Germinal center (tissue), 1 donor: Measurements from ENCODE around the gene FNBP1L.

Experiments used
- DNase-seq: peaks from one replicate; pipeline ENCODE4 v3.0.0; 2012; ENCODE audit warnings: mixed read lengths, low spot score

Gene FNBP1L

DNA sequence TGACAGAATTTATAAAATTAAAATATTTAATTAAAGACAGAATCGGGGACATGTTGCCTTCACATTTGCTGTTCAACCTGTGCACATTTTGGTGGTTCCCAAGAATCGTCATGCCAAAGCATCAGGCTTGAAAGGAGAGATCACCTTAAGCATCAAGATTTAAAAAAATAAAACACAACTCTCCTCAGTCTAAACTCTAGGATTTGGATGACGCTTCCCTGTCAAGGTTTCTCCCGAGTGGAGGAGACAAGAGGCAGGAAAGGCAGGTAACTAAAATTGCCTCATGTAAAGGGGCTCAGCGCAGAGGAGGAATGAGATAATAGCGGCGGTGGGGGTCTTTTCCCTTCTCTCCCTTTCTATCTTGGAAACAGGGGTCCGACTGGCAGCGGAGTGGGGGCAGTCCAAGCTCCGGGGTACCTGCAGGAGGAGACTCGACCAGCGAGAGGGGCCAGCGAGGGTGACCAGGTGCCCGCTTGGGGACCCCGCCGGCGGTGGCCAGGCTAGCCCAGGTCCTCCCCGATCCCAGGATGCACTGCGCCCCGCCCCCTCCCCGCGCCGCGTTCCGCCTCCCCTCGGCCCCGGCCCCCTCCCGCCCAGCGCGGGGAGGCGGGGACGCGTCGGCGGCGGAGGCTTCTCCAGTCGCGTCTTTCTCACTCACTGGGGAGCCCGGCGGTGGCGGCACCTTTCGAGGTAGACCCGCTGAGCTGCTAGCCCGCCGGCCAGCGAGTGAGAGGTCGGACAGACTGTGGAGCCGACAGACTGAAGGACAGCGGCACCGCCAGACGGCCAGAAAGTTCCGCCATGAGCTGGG, at the start of gene FNBP1L:
Gene FNBP1L (plus strand): TSS at position 638 of the 811 bp plus-strand sequence. CDS start 164 bp downstream, at position 802.
- DNase-seq = peak; percentile 63

DNA sequence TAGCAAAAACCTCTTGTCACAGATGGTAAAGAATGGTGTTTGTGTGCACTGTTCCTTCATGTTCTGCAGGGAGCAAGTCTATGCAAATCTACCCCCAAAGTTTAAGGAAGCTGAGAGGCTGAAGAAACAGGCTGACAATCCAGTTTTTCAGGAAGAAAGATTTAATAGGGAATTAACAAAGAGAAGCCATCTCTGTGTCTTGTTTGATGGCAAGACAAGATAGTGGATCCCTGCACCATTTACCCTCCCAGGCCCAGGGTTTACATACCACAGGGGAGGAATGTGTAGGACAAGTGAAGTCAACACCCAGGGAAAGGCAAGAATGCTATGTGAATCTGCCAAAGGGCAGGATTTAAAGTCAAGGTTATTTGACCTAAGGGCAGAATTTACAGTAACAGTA, 48.1 kb upstream of the FNBP1L start:
- no peak for DNase-seq

DNA sequence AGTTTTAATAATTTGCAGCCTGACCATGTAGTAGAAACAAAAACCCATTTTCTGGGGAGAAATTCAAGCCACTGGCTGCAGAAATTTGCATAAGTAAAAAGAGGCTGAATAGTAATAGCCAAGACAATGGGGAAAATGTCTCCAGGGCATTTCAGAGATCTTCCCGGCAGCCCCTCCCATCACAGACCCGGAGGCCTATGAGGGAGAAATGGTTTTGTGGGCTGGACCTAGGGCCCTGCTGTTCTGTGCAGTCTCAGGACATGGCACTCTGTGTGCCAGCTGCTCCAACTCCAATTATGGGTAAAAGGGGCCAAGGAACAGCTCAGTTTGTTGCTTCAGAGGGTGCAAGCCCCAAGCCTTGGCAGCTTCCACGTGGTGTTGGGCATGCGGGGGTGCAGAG, 39.7 kb upstream of the FNBP1L start:
- DNase-seq = no peak

DNA sequence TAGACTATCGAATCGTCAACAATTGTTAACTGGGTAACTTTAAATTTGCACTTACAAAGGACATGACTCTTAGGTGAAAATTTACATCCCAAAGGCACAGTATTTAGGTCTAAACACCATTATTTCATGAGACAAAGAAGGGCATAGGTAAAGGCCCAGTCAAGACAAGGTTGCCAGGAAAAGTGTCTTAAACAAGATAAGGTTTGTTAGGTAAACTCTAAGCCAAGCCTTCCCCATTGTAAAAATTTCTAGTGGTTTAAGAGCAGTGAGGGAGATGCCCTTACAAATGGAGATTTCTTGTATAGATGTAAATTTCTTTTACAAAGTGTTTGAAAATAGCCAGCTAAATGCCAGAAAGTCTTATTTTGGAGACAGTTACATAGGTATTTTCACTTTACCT, 36.9 kb upstream of the FNBP1L start:
- DNase-seq = no peak

DNA sequence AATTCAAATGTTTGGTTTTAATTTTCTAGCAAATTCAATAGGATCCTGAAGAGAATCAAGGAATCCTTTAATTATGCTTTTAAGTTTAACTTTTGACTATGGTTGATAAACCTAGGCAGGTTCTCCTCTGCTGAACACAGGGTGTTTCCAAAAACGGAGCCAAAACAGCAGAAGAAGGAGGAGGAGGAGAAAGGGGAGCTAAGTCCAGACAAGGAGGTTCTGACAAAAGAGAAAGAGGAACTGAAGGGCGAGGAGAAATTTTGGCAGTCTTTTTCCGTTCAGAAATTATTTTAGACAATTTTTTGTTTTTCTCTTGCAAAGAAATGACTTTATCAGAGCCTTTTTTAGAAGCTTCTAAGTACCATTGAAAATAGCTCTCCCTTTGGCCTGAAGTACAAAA, 33.2 kb upstream of the FNBP1L start:
- no peak for DNase-seq

DNA sequence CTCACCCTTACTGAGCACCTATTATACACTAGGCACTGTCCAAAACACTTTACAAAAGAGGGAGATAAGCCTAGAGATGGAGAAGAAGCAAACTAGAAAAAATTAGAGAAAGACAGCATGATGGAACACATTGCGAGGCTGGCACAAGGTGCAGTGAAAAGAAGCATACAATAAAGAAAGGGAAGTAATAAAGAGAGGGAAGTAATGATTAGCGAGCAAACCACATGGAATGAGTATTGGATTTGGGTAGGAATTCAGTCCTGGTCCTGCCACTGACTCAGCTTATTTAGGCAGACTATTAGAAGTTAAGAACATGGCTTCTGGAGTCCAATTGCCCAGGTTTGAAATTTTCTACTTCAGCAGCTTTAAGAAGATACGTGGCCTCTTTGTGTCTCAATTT, 32.6 kb upstream of the FNBP1L start:
- DNase-seq = no peak

DNA sequence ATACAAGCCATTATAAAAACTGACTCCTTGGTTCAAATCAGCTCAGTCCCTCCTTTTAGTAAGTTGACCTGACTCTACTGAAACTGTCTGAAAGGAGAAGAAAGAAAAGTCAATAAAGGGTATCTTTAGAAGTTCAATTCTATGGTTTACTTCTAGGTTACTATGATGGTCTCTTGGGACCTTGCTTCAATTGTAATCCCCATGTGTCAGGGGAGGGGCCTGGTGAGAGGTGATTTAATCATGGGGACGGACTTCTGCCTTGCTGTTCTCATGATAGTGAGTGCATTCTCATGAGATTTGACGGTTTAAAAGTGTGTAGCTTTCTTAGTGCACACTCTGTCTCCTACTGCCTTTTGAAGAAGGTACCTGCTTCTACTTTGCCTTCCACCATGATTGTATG, 31.7 kb upstream of the FNBP1L start:
- no peak for DNase-seq

DNA sequence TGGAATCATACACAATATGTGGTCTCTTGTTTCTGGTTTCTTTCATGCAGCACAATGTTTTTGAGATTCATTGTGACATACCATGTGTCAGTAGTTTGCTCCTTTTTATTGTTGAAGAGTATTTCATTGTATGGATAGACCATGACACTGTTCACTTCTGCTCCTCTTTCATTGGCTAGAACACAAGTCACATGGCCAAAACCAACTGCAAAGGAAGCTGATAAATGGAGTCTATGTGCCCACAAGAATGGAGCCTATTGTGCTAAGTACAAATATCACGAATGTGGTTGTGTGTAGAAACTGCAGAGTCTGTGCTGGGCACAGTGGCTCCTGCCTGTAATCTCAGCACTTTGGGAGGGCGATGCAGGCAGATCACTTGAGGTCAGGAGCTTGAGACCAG, 28.6 kb upstream of the FNBP1L start:
- DNase-seq = no peak

DNA sequence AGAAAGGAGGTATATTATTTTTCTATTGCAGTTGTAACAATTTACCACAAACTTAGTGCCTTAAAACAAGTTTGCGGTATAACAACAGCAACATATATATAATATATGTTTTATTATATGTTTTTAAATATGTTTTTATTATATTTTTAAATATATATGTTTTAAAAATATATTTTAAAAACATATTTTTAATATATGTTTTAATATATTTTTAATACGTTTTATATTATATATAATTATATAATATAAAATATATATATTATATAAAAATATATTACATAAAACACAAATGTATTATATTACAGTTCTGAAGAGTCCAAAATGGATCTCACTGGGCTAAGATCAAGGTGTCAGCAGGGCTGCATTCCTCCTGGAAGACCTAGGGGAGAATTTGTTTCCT, 27.5 kb upstream of the FNBP1L start:
- DNase-seq = no peak

DNA sequence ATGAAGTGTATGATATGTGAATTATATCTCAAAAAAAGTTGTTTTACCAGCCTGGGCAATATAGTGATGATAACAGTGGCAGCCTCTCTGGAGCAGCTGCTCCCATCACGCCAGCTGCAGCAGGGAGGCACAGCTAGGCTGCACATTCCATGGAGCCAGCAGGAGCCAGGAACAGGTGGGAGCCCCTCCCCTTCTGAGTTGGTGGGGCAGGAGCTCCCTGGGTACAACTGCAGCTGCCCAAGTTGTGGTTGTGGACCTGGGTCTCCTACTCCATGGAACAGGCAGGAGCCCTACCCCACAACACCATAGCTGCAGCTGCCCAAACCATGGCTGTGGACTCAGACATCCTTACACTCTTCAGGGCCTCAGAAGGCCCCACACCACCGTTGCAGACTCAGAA, 21.7 kb upstream of the FNBP1L start:
- DNase-seq = no peak

DNA sequence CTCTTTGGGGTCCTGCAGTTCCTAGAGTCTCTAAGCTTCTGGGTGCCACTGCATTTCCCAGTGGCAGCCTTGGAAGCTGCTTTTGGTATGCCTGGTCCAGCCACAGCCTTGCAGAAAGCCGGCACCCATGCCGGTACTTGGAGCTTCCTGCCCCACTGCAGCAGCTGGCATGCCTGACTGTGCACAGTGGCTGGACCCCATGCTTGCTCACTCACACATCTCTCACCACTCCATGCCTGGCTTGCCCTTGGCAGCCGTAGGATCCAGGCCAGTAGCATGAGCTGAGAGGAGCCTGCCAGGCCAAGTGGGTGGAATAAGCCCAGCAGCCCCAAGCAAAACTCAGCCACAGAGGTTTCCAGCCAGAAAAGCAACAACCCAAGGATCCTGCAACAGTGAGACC, 20.3 kb upstream of the FNBP1L start:
- no peak for DNase-seq

DNA sequence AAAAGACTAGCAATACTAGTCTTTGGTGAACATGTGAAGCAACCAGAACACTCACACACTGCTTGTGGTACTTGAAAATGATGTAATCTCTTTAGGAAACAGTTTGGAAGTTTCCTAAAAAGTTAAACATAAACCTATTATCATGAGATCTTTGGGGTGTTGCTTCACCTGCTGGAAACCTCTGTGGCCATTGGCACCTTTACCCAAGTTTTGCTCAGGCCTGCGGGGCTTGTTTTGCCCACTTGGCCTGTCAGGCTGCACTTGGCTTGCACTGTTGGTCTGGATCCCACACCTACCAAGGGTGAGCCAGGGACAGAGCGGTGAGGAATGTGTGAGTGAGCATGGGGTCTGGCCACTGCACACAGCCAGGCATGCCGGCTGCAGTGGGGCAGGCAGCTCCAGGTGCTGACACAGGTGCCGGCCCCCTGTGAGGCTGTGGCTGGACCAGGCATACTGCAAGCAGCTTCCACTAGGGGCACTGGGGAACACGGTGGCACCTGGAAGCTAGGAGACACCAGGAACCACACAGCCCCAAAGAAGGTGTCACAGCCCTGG, 14.4 kb upstream of the FNBP1L start:
- no peak for DNase-seq

DNA sequence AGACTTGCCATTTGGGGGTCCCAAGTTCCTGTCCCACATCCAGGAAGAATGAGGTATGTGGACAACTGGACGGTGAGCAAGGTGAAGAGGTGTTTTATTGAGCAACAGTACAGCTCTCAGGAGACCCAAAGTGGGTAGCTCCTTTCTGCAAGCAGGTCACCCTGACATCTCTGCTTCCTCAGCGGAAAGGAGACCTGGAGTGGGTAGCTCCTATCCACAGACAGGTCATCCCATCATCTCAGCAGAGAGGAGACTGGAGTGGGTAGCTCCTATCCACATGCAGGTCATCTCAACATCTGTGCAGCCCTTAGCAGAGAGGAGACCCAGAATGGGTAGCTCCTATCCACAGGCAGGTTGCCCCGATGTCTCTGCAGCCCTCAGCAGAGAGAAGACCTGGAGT, 13.8 kb upstream of the FNBP1L start:
- no peak for DNase-seq

DNA sequence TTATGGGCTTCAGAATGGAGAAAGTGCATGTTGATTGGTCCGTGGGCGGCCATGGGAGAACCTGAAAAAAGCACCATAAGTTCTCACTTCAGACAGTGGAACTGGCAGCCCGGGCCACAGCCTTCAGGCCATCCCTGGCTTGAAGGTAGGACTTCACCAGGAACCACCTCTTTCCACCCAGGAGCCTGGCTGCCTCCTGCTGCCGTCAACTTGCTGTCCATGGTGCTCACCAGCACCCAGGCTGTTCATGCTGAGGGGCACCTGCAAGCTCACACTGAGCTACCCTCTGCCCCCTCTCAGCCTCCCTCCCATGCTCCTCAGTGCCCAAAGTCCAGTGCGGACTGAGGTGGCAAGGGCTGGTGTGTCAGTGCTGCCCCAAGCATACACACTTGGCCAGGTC, 12.9 kb upstream of the FNBP1L start:
- no peak for DNase-seq

DNA sequence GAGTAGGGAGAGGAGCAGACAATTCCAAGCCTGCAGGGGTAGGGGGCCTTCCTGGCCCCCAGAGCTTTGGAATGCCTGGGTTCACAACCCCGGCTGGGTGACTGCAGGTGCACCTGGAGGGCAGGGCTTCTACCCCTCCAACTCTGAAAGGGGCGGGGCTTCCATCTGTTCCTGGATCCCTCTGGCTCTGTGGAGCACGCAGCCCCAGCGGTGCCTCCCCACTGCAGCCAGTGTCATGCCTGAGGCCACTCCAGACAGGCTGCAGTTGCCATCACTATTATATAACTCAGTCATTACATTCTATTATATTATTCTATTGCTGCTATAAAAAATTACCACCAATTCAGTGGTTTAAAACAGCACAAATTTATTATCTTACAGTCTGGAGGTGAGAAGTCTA, 12.5 kb upstream of the FNBP1L start:
- DNase-seq = no peak

DNA sequence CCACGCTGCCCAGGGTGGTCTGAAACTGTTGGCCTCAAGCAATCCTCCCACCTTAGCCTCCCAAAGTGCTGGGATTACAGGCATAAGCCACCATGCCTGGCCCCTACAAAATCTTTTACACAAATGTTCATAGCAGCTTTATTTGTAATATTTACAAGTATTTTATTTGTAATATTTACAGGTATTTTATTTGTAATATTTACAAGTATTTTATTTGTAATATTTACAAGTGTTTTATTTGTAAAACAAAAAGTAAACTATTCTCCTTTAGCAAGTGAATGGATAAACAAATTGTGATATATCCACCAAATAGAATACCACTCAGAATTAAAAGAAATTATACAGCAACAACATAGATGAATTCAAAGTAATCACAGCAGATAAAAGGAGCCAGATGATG, 11.4 kb upstream of the FNBP1L start:
- DNase-seq = no peak

DNA sequence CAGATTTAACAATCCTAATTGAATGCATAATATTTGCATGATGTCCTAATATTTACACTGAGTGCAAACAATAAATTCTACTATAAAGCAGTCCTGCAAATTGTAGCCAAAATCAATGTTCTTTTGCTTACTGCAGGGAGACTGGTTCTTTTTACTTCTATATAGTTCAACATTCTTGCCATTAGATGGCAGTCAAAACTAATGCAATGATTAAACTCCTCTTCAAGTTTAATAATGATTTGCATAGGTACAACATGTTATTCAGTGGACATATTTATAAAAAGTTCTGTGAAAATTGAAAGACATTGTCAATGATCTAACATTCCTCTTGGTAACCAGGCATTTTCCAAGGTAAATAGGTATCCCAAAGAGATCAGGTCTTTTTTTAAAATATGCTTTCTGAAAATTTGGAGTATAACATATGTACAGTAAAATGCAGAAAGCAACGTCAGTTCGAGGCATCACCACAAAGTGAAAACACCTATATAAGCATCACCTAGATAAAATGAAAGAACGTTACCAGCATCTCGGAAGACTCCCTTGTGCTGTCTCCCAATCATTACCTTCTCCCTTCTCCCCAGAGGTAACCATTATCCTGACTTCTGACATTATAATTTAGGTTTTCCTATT, 9.8 kb upstream of the FNBP1L start:
- DNase-seq = peak; percentile 66

DNA sequence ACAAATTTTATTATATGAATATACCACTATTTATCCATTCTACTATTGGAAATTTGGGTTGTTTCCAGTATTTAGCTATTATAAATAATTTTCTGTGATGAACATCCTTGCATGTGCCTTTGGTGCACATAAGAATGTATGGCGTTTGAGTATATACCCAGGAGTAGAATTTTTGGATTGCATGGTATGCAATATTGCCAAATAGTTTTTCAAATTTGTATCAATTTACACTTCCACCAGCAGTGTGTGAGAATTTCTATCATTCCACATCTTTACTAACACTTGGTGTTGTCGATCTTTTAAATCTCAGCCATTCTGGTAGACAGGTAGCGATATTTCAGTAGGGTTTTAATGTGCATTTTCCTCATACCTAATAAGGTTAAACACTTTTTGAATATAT, 9.2 kb upstream of the FNBP1L start:
- DNase-seq = no peak

DNA sequence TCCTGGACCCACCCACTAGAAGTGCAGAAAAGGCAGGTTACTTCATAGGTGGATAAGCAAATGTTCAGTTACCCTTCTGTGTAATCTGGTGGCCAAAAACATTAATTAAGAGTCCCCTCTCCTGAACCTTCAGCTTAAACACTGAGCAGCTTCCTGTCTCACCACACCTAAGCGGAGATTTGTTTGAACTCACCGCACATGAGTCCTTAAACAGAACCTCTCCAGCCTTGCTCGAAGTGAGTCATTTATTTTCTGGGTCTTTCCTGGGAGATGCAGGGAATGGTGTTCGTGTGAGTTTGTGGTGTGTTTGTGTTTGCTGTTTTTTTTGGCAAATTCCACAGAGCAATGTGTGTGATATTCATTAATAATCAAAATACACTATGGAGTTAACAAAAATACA, 7.6 kb upstream of the FNBP1L start:
- no peak for DNase-seq

DNA sequence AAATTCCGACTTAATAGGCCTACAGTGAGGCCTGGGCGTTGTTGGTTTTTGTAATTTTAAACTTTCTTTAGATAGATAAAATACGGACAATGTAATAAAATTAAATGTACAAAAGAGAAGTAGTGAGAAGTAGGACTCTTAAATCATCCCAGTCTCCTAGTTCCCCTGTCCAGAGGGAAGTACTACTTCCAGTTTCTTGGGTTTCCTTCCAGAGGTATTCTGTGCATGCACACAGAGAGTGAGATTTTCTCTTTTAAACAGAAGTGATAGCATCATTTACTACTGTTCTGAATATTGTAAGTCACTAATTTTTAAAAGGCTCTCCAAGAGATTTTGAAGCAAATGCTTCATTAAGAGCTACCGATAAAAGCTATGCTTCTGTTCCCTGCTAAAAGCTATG, 7.2 kb upstream of the FNBP1L start:
- no peak for DNase-seq

DNA sequence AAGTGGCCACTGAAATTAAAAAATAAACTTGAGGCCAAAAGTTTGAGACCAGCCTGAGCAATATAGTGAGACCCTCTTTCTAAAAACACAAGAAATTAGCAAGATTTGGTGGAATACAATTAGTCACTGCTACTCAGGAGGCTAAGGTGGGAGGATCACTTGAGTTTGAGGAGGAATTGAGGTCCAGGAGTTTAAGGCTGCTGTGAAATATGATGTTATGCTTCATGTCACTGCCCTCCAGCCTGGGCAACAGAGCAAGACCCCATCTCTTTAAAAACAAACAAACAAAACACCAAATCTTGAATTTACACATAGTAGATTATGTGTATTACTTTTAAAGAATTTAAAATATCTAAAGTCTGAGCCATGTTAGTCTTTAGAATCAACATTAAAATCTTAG, 6.3 kb upstream of the FNBP1L start:
- DNase-seq = no peak

DNA sequence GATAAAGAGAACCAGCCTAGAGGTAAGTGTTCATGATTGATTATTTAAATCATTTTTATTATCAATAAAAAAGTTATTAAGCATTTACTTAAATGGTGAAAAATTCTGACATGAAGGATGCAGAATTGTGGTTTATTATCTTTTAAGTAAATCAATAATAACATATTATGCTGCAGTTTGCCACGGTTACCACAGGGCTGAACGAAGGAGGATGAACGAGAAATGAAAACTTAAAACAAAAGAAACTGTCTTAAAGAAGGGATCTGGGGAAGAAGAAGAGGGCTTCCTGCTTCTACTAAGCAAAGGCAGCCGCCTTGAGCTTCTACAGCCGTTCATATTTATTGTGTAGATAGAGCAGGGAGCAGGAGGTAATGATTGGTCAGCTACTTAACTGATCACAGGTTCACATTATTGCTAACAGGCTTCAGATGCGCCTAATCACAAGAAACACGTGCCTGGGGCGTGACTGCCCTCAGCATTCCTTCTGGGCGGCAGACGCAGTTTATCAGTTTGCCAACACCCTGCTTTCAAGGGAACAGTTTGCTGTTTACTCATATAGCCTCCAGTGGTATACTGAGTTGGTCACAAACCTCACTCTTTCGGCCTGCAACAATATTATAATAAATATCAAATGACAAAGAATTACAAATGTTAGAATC, 5.8 kb upstream of the FNBP1L start:
- DNase-seq = no peak

DNA sequence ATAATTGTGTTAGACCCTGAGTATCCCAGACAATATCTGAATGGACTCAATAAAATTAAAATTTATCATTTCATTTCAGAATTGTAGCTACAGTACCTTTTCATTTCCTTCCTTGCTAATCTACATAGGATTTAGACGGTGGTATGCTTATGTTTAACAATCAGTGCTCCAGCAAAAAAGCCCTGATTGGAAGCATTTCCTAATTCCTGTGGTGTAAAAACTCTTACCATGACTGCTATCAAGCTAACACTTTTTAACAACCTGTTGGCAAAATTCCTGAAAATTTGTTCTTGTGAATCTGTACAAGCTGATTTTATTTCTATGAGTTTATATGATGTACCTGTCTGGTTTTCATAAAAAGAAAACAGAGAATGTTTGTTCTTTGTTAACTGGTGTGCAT, 5.2 kb upstream of the FNBP1L start:
- no peak for DNase-seq
